LHCN-M2 (cell line): ENCODE measurements around the gene MEGF11. TPM values are rescaled to one million over a fixed set of nuclear protein-coding genes. Genes with fewer than 3 reads are reported as not detected.
"Not testable (repeated sequence)": the region's sequence is repeated elsewhere in the genome, so short reads cannot be mapped to it uniquely, and the experiment has no call there.

Experiments used
- DNase-seq: peaks from one replicate; pipeline ENCODE4 v3.0.0-alpha.2; 2012; ENCODE audit warnings: low read depth
- total RNA-seq: library from RNA; depleted of rRNA; stranded (reverse); fragments of >200 nt; gene quantifications from 2 replicates; pipeline ENCODE4 v1.2.3, GENCODE V29; 2014

The MEGF11 gene
- total RNA-seq, 1 experiment from 2014 or later = not detected

DNA sequence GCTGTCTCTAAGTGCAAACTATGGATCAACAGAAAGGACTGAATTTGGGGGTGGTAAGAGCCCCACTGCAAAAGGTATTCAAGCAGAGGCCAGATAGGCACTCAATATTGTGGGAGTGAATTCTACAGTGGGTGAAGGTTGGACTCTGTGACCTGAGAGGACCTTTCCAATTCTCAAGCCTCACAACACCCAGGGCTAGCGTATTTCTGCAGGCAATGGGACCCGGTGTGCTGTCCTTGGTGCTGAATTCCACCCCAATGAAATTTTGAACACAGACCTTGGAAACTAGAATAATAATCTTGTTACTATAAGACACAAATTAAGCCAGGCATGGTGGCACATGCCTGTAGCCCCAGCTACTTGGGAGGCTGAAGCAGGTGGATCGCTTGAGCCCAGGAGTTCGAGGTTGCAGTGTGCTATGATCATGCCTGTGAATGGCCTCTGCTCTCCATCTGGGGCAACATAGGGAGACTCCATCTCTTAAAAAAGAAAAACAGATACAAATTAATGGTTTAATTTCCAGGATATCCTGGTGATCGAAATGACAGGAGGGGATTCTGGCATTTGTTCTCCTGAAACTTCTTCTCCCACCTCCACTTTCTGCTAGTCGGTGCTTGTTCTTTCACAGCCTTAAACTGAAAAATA is 248.8 kb downstream of the MEGF11 start:
- peak; percentile 29 for DNase-seq

GRCh38 chr15:66003129-66003528 is 250.4 kb downstream of the MEGF11 start:
- not testable (repeated sequence) for DNase-seq

- no peak for DNase-seq
Measured at GRCh38 chr15:66001717-66002426, 251.7 kb downstream of the MEGF11 start.

DNA sequence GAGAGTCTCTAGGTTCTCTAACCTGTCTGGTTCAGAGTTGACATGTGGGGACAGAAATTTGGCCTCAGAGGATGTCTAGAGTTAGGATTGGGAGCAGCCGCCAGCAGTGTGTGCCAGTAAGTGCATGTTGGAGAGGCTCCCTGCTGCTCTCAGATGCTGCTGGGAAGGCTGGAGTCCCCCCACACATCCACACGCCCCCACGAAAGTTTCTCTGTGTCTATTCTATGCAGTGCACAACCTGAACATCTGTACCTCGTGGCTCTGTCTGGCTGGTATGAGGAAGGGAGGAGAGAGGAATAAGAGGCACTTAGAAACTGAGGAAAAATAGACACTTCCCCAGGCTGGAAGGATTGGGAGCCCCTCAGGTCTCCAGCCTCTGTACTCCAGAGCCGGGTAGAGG is 252.5 kb downstream of the MEGF11 start:
- no peak for DNase-seq

GRCh38 chr15:65998486-65998885 is 255.1 kb downstream of the MEGF11 start:
- no peak for DNase-seq

GRCh38 chr15:65996901-65997300 is 256.6 kb downstream of the MEGF11 start:
- DNase-seq = no peak

- DNase-seq = no peak
Measured at GRCh38 chr15:65994832-65995231, 258.7 kb downstream of the MEGF11 start.

DNA sequence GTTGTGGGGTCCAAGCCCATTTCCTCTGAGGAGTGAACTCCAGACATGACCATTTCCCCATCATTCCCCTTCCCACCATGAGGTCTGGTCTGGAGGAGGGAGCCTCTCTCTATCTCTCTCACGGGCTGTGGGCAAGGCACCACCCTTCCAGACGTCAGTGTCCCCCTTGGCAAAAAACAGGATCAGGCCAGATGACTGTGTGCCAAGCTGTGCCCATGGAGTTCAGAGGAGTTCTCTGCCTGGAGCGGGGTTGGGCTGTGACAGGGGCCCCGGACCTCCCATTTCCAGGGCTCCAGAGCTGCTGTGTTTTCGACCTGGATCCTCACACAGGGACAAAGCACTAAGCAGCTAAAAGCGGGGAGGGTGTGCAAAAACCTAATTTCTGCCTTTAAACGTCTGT is 259.8 kb downstream of the MEGF11 start:
- no peak for DNase-seq

- no peak for DNase-seq
Measured at GRCh38 chr15:65993236-65993635, 260.3 kb downstream of the MEGF11 start.

GRCh38 chr15:65991721-65992483 is 261.6 kb downstream of the MEGF11 start:
- no peak for DNase-seq

- no peak for DNase-seq
Measured at GRCh38 chr15:65990298-65990981, 263.1 kb downstream of the MEGF11 start.

DNA sequence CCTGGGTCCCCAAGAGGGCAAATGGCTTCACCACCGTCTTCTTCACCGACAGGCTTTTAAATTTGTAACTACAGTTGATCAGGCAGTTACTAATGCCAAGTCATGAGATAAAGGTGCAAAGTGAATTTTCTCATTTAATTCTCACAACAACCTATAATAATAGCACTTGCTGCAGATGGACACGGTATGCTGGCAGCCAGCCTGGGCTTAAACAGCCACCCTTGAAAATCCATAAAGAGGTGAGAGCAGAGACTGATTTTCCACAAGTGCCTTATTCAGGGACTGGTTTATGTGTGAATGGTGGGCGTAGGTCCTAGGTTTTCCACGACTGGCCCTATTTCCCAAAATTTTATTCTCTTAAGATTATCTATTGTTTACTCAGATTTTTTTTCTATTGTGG is 266.4 kb downstream of the MEGF11 start:
- no peak for DNase-seq

- no peak for DNase-seq
Measured at GRCh38 chr15:65986416-65986815, 267.1 kb downstream of the MEGF11 start.

DNA sequence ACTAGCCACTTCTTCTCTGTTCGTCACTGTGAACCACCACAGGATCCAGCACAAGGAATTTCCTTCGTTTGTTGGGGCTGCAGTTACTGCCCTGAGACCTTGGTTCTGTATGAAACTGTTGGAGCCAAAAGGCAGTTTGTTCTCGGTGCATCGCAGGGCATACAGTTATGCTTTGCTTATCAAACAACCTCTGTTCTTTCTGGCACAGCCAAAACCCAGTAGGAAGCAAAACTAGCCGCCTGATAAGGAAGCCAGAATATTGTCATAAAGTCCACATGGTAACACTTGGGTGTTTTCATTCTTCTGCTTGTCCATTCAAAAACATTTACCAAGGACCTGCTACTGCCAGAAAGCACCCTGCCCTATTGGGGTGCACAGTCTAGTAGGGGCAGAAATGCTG is 268.2 kb downstream of the MEGF11 start:
- no peak for DNase-seq

- no peak for DNase-seq
Measured at GRCh38 chr15:65982627-65983322, 270.8 kb downstream of the MEGF11 start.

DNA sequence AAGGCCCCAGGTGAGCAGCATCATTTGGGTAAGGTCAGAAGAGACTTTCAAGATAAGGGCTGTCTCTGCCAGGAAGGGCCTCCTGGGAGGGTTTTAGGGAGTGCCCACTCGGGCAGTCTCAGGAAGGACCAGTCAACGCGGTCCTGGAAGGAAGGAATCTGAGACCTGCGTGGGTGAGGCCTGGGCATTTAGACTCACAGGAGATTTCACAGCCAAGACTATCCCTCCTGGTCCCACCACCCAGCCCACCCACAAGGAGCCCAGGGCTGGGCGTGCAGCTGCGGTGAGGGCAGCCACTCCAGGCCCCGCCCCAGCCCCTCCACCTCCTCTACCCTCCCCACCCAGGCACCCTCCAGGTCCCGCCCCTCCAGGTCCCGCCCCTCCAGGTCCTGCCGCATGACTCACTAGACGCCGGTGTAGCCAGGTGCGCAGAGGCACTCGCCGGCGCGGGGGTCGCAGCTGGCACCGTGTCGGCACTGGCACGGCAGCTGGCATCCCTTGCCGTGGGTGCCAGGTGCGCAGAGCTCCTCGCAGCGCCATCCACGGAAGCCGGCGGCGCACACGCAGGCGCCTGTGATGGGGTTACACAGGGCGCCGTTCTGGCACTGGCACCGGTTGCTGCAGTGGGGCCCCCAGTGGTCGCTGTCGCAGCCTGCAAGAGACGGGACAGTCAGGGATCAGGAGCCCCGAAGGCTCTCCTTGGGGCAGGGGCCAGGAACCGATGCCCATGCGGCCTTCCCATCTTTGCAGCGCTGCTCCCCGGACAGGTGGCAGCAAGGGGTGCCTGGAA is 271.5 kb downstream of the MEGF11 start:
- no peak for DNase-seq

GRCh38 chr15:65980824-65981456 is 272.6 kb downstream of the MEGF11 start:
- peak; percentile 56 for DNase-seq

DNA sequence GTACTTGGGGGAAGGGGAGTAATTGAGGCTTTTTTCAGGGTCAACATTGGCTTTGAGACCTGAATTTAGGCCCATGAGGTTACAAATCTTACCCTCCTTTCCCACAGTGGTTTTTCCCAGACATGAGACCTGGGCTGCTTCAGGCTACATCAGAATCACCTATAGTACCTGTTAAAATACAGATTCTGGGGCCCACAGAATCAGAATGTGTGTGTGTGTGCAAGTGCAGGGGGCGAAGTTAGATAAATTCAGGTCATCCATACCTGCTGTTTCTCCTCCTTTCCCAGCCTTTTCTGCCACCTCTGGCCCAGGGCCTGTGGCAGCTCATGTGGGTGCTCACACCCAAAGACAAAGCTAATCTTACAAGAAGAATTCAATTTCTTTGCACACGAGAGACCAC is 273.7 kb downstream of the MEGF11 start:
- DNase-seq = no peak

DNA sequence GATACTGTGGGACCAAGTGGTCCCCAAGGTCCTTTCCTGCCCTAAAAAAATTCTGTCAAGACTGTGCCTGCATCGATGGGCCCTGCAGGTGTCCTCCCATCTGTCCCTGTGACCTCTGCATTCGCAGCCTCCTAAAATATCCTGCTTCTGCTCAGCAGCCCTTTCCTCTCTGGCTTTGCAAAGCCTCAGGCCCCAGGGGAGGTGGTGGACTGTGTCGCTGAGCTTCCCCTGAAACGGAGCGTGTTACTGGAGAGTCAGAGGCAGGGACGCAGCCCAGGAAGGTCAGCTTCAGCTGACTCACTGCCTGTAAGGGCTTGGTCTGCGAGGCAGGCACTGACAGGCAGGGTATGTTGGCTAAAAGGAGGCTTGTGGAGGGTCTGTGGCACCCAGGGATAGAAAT is 274.2 kb downstream of the MEGF11 start:
- DNase-seq = no peak

GRCh38 chr15:65978110-65978509 is 275.4 kb downstream of the MEGF11 start:
- DNase-seq = no peak
